ENCODE results near the gene TCF12. TPM values are rescaled to one million over a fixed set of nuclear protein-coding genes. Genes with fewer than 3 reads are reported as not detected.
"Not testable (repeated sequence)": the region's sequence is repeated elsewhere in the genome, so short reads cannot be mapped to it uniquely, and the experiment has no call there.

TCF12 gene
- total RNA-seq, 1 donor from 2014 or later = 78.5 TPM

DNA sequence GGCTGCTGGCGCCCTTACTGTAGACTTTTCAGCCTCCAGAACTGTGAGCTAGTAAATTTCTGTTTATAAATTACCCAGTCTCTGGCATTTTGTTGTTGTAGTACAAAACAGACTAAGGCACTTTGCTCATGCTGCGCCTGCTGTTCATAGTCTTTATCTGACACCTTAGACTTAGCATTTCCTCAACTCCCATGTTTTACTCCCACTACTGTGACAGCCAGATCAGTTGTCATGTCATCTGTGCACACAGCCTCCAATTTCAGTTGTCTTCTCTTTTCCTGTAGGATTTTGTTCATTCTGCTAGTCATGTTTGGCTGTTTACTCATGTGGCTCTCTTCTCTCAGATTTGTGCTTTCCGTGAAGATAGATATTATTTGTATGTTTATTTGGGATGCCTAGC, 62.0 kb downstream of the TCF12 start:
- DNase-seq = no peak

DNA sequence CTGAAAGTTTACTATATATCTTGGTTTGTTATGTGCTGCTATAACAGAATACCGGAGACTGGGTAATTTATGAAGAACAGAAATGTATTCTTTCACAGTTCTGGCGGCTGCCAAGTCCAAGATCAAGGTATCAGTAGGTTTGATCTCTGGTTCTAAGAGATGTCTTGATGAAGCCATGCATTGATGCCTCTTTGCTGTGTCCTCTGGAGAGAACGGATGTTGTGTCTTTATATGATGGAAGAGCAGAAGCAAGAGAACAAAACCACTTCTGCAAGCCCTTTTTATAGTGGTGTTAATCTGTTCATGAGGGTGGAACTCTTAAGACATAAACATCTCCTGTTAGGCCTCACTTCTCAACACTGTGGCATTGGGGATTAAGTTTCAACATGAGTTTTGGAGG, 62.7 kb downstream of the TCF12 start:
- DNase-seq = no peak

DNA sequence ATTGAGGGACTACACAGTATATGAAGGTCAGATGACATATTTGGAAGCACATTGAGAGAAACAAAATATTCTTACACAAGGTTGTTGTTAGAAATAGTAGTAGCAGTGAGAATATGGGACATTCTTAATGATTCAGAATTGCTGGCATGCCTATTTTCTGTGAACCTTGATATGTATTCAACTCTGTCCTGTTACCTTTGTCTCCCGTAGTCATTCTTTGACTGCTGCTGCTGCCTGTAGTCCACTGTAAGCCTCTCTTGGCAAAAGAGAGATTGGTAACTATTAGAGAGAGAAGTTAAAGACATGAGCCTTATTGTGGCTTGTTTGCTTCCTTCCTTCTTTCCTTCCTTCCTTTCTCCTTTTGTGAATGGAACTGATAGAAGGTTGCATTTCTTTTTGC, 64.5 kb downstream of the TCF12 start:
- DNase-seq = no peak

DNA sequence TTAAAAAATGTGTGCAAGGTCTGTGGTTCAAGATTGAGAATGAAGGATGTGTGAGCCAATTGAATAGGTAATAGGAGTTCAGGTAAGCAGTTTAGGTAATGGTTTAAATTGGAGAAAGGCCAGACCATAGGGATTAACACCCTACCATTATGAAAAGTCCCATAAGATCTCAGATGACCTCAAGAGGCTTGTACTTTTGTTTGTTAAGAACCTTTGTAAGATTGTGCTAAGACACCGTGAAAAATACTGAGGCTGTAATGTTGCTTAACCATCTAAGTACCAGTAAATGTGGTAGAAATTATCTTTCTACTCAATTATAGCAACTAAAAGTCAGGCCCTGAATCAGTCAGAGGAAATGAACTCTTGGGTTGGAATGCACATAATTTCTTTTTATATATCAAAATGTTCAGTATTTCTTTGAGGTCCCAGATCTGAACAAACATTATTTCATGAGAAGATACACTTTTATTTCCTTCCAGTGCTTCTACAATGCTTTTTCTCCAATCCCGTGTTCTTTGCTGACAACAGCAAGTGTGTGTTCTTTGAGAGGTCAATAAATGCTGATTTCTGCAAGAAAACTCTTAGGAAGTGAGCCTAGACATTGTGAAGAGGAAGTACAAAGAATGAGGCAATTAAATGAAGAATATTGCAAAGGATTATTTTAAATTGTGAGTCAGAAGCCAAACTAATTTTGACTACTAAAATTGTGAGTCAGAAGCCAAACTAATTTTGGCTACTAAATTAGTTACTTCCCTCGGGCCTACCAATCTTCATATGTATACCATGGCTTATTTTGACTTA, 66.4 kb downstream of the TCF12 start:
- peak; percentile 48 for DNase-seq

DNA sequence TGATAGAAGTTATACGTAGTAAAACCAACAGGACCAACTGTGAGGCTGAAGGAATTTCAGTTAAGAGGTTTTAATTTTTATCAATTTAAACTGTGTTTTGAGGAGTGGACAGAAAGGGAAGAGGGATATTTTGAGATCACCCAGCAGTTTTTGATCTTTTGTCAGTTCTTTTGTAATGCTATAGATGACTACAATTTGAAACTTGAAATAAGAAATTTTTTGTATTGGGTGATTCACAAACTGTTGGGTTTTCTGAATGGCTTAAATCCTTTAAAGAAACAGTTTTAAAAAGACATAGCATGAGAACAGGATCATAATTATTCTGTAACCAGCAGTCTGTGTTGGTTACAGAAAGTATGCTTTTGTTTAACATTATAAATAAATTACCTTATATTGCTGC, 67.4 kb downstream of the TCF12 start:
- no peak for DNase-seq

- no peak for DNase-seq
Observed at GRCh38 chr15:56987286-56987685, 68.8 kb downstream of the TCF12 start.

- DNase-seq = no peak
Observed at GRCh38 chr15:56988219-56988618, 69.8 kb downstream of the TCF12 start.

DNA sequence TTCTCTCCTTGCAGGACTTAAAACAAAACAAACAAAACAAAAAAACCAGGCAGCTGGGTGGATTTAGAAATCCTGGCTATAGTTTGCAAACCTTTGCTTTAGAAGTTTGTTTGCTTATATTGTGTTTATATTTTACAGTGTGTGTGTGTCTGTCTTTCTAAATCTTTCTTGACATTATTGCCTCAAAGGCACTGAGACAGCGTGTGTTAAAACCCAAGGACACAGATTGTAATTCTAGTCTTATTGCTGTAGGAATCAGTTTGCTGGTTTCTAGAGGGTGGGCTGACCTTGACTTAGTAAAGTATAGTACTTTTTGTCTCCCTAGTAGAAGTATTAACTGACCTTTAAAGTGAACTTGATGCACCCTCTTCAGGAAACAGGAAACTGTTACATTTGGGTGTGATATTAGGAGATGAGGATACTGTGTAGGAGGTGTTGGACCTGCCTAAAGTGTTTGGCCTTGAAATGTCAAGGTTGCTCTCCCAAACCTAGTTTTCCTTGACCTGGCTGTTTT, 71.0 kb downstream of the TCF12 start:
- no peak for DNase-seq

GRCh38 chr15:56991017-56991416, 72.6 kb downstream of the TCF12 start:
- DNase-seq = no peak

GRCh38 chr15:56992725-56993124, 74.3 kb downstream of the TCF12 start:
- no peak for DNase-seq

GRCh38 chr15:56994280-56994679, 75.8 kb downstream of the TCF12 start:
- DNase-seq = no peak

- no peak for DNase-seq
Observed at GRCh38 chr15:56996093-56996492, 77.6 kb downstream of the TCF12 start.

GRCh38 chr15:56996746-56997470, 78.5 kb downstream of the TCF12 start:
- DNase-seq = no peak

DNA sequence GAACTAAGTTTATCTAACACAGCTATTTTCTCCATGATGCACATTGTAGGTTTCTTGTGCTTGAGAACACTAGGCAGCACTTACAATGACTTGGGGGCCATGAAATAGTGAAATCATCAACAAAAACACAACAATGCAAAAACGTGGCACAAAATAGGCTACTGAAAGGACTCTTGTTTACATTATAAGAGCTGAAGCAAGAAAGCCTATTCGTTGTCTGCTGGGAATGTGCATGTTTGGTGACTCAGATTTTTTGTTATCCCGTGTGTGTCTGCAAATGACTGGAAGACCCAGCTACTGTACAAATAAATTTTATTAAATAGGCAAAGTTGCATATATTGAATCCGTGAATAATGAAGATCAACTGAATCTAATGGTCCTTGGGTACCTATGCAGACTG, 85.0 kb downstream of the TCF12 start:
- DNase-seq = peak; percentile 65

- no peak for DNase-seq
Observed at GRCh38 chr15:57005244-57005643, 86.8 kb downstream of the TCF12 start.

DNA sequence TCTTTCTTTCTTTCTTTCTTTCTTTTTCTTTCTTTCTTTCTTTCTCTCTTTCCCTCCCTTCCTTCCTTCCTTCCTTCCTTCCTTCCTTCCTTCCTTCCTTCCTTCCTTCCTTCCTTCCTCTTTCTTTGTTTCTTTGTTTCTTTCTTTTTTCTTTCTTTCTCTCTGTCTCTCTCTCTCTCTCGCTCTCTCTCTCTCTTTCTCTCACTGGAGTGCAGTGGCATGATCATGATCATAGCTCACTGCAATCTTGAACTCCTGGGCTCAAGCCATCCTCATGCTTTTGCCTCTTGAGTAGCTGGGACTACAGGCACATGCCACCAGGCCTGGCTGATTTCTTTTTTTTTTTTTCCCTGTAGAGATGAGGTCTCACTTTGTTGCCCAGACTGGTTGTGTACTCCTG, 89.4 kb downstream of the TCF12 start:
- not testable (repeated sequence) for DNase-seq

GRCh38 chr15:57010724-57011123, 92.3 kb downstream of the TCF12 start:
- no peak for DNase-seq

GRCh38 chr15:57012556-57012955, 94.1 kb downstream of the TCF12 start:
- no peak for DNase-seq

DNA sequence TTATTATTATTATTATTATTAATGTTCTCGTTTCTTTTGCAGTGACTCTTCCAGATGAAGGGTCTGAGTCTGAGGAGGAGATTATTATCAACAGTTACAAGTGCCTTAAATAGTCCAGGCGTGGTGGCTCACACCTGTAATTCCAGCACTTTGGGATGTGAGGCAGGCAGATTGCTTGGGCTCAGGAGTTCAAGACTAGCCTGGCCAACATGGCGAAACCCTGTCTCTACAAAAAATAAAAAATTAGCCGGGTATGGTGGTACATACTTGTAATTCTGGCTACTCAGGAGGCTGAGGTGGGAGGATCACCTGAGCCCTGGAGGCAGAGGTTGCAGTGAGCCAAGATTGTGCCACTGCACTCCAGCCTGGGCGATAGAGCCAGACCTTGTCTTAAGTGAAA, 96.5 kb downstream of the TCF12 start:
- not testable (repeated sequence) for DNase-seq

DNA sequence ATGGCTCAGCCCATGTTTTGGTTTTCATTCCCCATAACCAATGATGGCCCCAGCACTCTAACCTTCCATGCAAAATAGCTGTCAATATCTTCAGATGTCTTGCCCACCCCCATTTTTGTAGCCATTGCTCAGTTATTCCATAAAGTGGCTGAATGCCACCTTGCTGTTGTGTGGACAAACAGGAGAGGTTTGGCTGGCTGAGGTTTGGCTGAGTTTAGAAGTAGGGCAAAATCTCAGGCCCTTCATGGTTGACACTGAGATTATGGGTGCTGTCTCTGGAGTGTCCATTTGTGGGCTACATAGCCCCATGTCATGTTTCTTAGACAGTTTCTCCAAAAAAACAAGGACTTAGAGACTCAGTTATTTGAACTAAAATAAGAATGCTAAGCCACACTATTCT, 96.9 kb downstream of the TCF12 start:
- no peak for DNase-seq

GRCh38 chr15:57015897-57016296, 97.5 kb downstream of the TCF12 start:
- DNase-seq = no peak

GRCh38 chr15:57017024-57017423, 98.6 kb downstream of the TCF12 start:
- DNase-seq = peak; percentile 55

DNA sequence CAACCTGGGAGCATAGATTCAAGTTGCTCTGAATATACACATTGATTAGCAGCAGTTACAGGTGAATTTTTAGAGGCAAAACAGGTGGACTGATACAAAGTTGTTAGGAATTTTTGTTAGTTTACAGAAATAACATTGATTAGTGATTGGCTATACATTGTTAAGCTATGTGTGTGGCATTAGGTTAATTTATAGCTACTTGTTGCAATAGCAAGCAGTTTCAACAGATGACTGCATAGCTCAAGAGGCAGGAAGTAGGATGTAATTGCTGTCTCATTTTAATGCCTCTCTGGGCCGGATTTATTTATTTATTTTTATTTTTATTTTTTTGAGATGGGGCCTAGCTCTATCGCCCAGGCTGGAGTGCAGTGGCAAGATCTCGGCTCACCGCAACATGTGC, 99.7 kb downstream of the TCF12 start:
- no peak for DNase-seq
